GM12872 (cell line): ENCODE measurements around the gene CBFA2T3.

Experiments
- CTCF ChIP-seq: IDR thresholded peaks from 3 replicates; pipeline ENCODE4 v1.5.1; 2011; ENCODE audit warnings: low read depth, mild to moderate bottlenecking, low read length, moderate library complexity; ENCODE audit not compliant: insufficient read depth

Gene CBFA2T3

GRCh38 chr16:88994695-88995094 lies 17.7 kb upstream of the CBFA2T3 start:
- TF ChIP-seq CTCF: no peak

- no peak for TF ChIP-seq CTCF
These were observed 17.1 kb upstream of the CBFA2T3 start for GRCh38 chr16:88993946-88994600.

- no peak for TF ChIP-seq CTCF
These were observed 16.3 kb upstream of the CBFA2T3 start for GRCh38 chr16:88993166-88993761.

GRCh38 chr16:88992351-88993165 lies 15.6 kb upstream of the CBFA2T3 start:
- no peak for TF ChIP-seq CTCF

GRCh38 chr16:88991813-88992350 lies 14.9 kb upstream of the CBFA2T3 start:
- no peak for TF ChIP-seq CTCF

- TF ChIP-seq CTCF: no peak
These were observed 13.0 kb upstream of the CBFA2T3 start for GRCh38 chr16:88989852-88990547.
